Neuronal stem cell (in vitro differentiated cells): Measurements from ENCODE around the gene TOM1.

Experiments
- DNase-seq: peaks from one replicate; pipeline ENCODE4 v3.0.0-alpha.2; 2013; ENCODE audit warnings: low spot score
- H2AFZ ChIP-seq: one replicate; pipeline ENCODE4 v1.6.1; 2013; ENCODE audit warnings: mild to moderate bottlenecking, low read length, inconsistent platforms
- H2AK5ac ChIP-seq: 2 replicates; pipeline ENCODE4 v1.6.1; 2013; ENCODE audit warnings: low read depth, mild to moderate bottlenecking, inconsistent platforms, low read length, moderate library complexity, mixed read lengths
- H2BK120ac ChIP-seq: 2 replicates; pipeline ENCODE4 v1.6.1; 2013; ENCODE audit warnings: low read depth, mild to moderate bottlenecking, inconsistent platforms, low read length, moderate library complexity, mixed read lengths
- H2BK12ac ChIP-seq: one replicate; pipeline ENCODE4 v1.6.1; 2013; ENCODE audit warnings: low read length, inconsistent platforms
- H2BK15ac ChIP-seq: 2 replicates; pipeline ENCODE4 v1.6.1; 2013; ENCODE audit warnings: mild to moderate bottlenecking, low read length, inconsistent platforms, mixed read lengths
- H2BK5ac ChIP-seq: one replicate; pipeline ENCODE4 v1.6.1; 2013; ENCODE audit warnings: inconsistent platforms, mild to moderate bottlenecking, low read length, moderate library complexity
- H3K14ac ChIP-seq: one replicate; pipeline ENCODE4 v1.6.1; 2013; ENCODE audit warnings: low read length, inconsistent platforms
- H3K18ac ChIP-seq: 2 replicates; pipeline ENCODE4 v1.6.1; 2013; ENCODE audit warnings: low read length, inconsistent platforms
- H3K23ac ChIP-seq: 2 replicates; pipeline ENCODE4 v1.6.1; 2013; ENCODE audit warnings: low read depth, mild to moderate bottlenecking, mixed read lengths, low read length, inconsistent platforms; ENCODE audit not compliant: poor library complexity
- H3K27ac ChIP-seq: replicated peaks from 3 replicates; pipeline ENCODE4 v1.5.1; 2013; ENCODE audit warnings: low read length, inconsistent platforms
- H3K27me3 ChIP-seq, 3 experiments: 2 replicates each; pipeline ENCODE4 v1.6.1; 2013; ENCODE audit warnings: low read length in 3 of 3, mild to moderate bottlenecking in 2 of 3, inconsistent platforms in 1 of 3, low read depth in 1 of 3, mixed read lengths in 1 of 3, moderate library complexity in 1 of 3; ENCODE audit not compliant: control insufficient read depth in 3 of 3, insufficient read depth in 3 of 3
- H3K36me3 ChIP-seq, 2 donors: replicated peaks in 1 of 2; 2 replicates each; pipeline ENCODE4 v1.6.1; 2013; ENCODE audit warnings: low read length in 2 of 2; ENCODE audit not compliant: control insufficient read depth in 2 of 2, insufficient read depth in 2 of 2
- H3K4ac ChIP-seq: 2 replicates; pipeline ENCODE4 v1.6.1; 2013; ENCODE audit warnings: inconsistent platforms, mild to moderate bottlenecking, low read length, moderate library complexity
- H3K4me1 ChIP-seq, 2 donors: 1 replicate in 1 of 2; 2 replicates in 1 of 2; pipeline ENCODE4 v1.6.1; 2013; ENCODE audit warnings: low read length in 2 of 2, low read depth in 1 of 2; ENCODE audit not compliant: control insufficient read depth in 2 of 2, insufficient read depth in 1 of 2
- H3K4me2 ChIP-seq: one replicate; pipeline ENCODE4 v1.6.1; 2013; ENCODE audit warnings: mild to moderate bottlenecking, low read length, inconsistent platforms; ENCODE audit not compliant: insufficient read depth, poor library complexity, severe bottlenecking
- H3K4me3 ChIP-seq, 2 donors: 2 replicates each; pipeline ENCODE4 v1.5.1; 2013; ENCODE audit warnings: low read length in 2 of 2, mild to moderate bottlenecking in 2 of 2, inconsistent platforms in 1 of 2, moderate library complexity in 1 of 2
- H3K79me1 ChIP-seq: one replicate; pipeline ENCODE4 v1.6.1; 2013; ENCODE audit warnings: low read depth, mild to moderate bottlenecking, inconsistent platforms, low read length, moderate library complexity
- H3K9ac ChIP-seq: one replicate; pipeline ENCODE4 v1.6.1; 2013; ENCODE audit warnings: mild to moderate bottlenecking, low read depth, low read length, inconsistent platforms; ENCODE audit not compliant: poor library complexity
- H3K9me3 ChIP-seq, 2 donors: replicated peaks in 1 of 2; 2 replicates each; pipeline versions ENCODE3 to v1.6.1; 2013; ENCODE audit warnings: low read length in 2 of 2, mild to moderate bottlenecking in 2 of 2, inconsistent platforms in 1 of 2, low read depth in 1 of 2, mixed read lengths in 1 of 2, moderate library complexity in 1 of 2; ENCODE audit not compliant: control insufficient read depth in 2 of 2, insufficient read depth in 1 of 2
- H4K8ac ChIP-seq: one replicate; pipeline ENCODE4 v1.6.1; 2013; ENCODE audit warnings: low read depth, mild to moderate bottlenecking, inconsistent platforms, low read length, moderate library complexity
- H4K91ac ChIP-seq: one replicate; pipeline ENCODE4 v1.6.1; 2013; ENCODE audit warnings: low read length, low read depth, mild to moderate bottlenecking, inconsistent platforms; ENCODE audit not compliant: poor library complexity
- WGBS, 2 donors: extraction: QIAGEN DNeasy Blood & Tissue Kit; methylation state at CpG; one replicate each; pipeline ENCODE4 v1.1.7; 2013; ENCODE audit warnings: missing lambda C conversion rate in 2 of 2, mixed read lengths in 1 of 2; ENCODE audit not compliant: insufficient read length in 2 of 2, insufficient replicate concordance in 1 of 2; ENCODE audit errors: extremely low coverage in 2 of 2; 5-methylcytosine and 5-hydroxymethylcytosine counted together

TOM1 gene

DNA sequence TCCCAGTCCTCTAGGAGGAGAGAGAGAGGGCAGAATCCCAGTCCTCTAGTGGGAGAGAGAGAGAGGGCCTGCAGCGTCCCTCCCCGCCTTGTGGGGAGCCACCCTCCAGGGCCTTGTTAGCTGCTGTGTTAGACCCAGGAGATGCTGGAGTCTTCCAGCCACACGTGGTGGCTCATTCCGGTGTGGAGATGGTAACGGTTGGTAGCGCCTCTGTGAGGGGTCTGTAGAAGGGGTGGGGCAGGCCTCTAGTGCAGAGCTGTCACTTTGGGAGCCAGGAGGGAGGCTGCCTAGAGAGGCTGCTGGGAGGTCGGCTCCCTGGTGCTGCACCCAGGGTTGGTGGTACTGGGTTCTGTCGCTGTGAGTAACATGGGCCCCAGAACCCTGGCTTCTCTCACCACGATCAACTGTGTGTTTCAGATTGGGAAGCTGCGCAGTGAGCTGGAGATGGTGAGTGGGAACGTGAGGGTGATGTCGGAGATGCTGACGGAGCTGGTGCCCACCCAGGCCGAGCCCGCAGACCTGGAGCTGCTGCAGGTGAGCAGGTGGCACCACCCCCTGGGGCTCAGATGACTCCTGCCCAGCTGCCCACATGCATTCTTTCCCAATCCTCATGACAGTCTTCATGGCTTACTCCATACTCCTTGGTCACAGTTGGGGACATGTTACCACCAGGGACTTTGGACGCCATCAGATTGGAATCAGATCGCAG is 27.3 kb downstream of the TOM1 start:
- Histone ChIP-seq H3K9me3 (no peaks in the 10 kb centered on the region), H3K36me3 (peaks cover 38 to 63% of the 10 kb centered on the region in 2 donors), H3K4me1 (no peaks in the 10 kb centered on the region), H3K4me2 (no peak overlapping the region), H3K18ac (no peak overlapping the region), H3K27me3 (no peaks in the 10 kb centered on the region), H2BK15ac (no peak overlapping the region), H3K27ac (no peak overlapping the region), H3K79me1 (peaks cover 1% of the 10 kb centered on the region), H4K91ac (no peak overlapping the region), H2AK5ac (no peak overlapping the region), H3K23ac (peak overlapping the region; percentile 70), H2AFZ (no peak overlapping the region), H3K14ac (no peak overlapping the region), H3K4ac (no peak overlapping the region), H4K8ac (no peak overlapping the region), H2BK120ac (no peak overlapping the region), H3K9ac (peak overlapping the region; percentile 14), H2BK12ac (no peak overlapping the region), H2BK5ac (no peak overlapping the region), H3K4me3 (no peak overlapping the region)
- no peak for DNase-seq
- no CpG with 5 or more reads among the region's 17 CpGs for WGBS, 2 donors

DNA sequence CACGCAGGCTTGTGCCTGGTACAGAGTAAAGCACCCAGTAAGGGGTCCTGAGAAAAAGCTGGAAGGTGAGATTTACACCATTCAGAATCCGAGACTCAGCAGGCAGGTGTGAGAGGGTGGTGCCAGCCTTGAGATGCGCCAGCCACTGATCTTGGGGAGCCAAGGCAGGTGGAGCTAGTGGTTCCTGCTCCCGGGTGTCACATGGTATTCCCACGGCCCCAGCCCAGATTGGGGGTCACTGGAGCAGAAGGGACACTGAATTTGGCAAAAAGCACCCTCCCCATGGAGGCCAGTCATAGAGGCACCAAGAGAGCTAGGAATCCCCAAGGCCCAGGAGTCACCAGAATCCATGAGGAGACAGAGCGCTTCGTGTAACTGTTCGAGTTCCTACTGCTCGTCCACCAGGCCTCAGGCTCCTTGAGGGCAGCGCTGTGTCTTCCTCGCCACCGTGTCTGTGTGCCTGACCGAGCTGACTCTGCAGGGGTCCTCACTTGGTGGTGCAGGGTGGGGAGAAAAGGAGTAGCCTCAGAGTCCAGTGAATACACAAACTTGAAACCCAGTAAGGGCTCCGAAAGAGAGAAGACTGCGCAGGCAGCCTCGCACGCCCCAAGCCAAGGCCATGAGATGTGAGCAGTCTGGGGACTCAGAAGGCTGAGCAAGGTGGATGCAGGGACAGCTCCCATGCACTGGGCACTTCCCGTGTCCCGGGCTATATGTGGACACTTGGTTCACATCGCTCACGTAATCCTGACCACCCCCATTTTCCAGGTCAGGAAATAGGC is 28.2 kb downstream of the TOM1 start:
- Histone ChIP-seq H3K18ac (no peak overlapping the region), H3K14ac (no peak overlapping the region), H3K27me3 (no peaks in the 10 kb centered on the region), H2AK5ac (no peak overlapping the region), H2BK15ac (no peak overlapping the region), H3K36me3 (peaks cover 35 to 60% of the 10 kb centered on the region in 2 donors), H3K4ac (no peak overlapping the region), H4K8ac (no peak overlapping the region), H3K4me2 (no peak overlapping the region), H3K79me1 (no peaks in the 10 kb centered on the region), H2AFZ (no peak overlapping the region), H3K23ac (no peak overlapping the region), H2BK120ac (no peak overlapping the region), H3K9me3 (no peaks in the 10 kb centered on the region), H3K4me1 (no peaks in the 10 kb centered on the region), H4K91ac (no peak overlapping the region), H3K9ac (no peak overlapping the region), H2BK12ac (no peak overlapping the region), H2BK5ac (no peak overlapping the region), H3K27ac (no peak overlapping the region), H3K4me3 (peak overlapping the region in 1 of 2 donors; percentile 14)
- WGBS, 2 donors: no CpG with 5 or more reads among the region's 21 CpGs
- no peak for DNase-seq

DNA sequence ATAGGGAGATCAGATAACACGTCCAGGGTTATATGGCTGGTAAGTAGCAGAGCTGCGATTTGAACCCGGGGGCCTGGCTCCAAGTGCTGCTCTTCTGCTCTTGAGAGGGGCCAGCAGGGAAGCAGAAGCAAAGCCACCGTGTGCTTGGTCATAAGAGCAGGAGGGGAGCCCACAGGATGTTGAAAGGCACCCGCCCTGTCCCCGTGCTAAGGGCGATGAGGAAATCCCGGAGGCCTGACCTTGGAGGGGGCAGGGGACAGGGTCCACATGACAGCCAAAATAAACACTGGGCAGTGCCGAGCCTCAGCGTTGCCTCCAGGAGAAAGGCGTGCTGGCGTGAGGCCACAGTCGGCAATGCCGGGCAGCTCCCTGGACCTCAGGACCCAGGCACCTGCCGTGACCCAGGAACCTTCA is 28.8 kb downstream of the TOM1 start:
- Histone ChIP-seq H3K27ac (no peak overlapping the region), H4K91ac (no peak overlapping the region)

DNA sequence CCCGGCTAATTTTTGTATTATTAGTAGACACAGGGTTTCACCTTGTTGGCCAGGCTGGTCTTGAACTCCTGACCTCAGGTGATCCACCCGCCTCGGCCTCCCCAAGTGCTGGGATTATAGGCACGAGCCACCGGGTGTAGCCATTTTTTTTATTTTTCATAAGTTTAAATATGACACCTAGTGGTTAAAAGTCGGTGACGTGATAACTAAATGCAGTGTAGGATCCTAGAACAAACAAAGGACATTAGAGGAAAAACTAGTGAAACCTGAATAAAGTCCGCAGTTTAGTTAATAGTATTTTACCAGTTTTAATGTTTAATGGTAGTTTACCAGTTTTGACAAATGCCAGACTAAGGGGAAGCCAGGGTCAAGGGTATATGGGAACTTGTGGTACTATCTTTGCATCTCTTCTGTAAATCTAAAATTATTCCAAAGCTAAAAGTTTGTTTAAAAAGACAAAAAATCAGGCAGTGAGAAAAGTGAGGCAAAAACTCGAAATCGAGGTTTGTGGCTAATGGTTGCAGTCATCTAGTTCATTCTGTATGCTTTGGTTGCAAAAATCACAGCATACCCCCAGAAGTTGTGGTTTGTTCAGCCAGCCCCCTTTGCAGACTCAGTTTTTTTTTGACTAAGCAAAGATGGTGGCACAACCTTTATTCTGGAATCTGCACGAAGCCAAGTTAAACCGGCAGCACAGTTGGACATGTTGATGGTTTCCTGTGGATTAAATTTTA is 29.6 kb downstream of the TOM1 start:
- H3K9ac ChIP-seq: no peak overlapping the region
- H3K4me1 ChIP-seq: no peaks in the 10 kb centered on the region
- peaks cover 34 to 62% of the 10 kb centered on the region in 2 donors for H3K36me3 ChIP-seq
- H3K79me1 ChIP-seq: no peaks in the 10 kb centered on the region
- no peak overlapping the region for H3K4me3 ChIP-seq
- no peak overlapping the region for H2BK12ac ChIP-seq
- no peak overlapping the region for H2BK15ac ChIP-seq
- H3K27ac ChIP-seq: no peak overlapping the region
- H3K23ac ChIP-seq: no peak overlapping the region
- H3K9me3 ChIP-seq: no peaks in the 10 kb centered on the region
- no peak overlapping the region for H4K8ac ChIP-seq
- WGBS, 2 donors: no CpG with 5 or more reads among the region's 12 CpGs
- H3K14ac ChIP-seq: no peak overlapping the region
- H3K4ac ChIP-seq: no peak overlapping the region
- no peak overlapping the region for H2BK5ac ChIP-seq
- H2BK120ac ChIP-seq: no peak overlapping the region
- no peak overlapping the region for H4K91ac ChIP-seq
- H3K18ac ChIP-seq: no peak overlapping the region
- H3K27me3 ChIP-seq: no peaks in the 10 kb centered on the region
- H2AK5ac ChIP-seq: no peak overlapping the region
- DNase-seq: no peak
- no peak overlapping the region for H2AFZ ChIP-seq
- no peak overlapping the region for H3K4me2 ChIP-seq

More for the DNA sequence above, 28.8 kb downstream of the TOM1 start:
- Histone ChIP-seq H3K4me2 (no peak overlapping the region), H3K4me1 (no peaks in the 10 kb centered on the region), H3K27me3 (no peaks in the 10 kb centered on the region), H2BK120ac (no peak overlapping the region), H2BK15ac (no peak overlapping the region), H3K4ac (no peak overlapping the region), H3K18ac (no peak overlapping the region), H3K79me1 (no peaks in the 10 kb centered on the region), H3K9me3 (no peaks in the 10 kb centered on the region), H2AK5ac (no peak overlapping the region), H4K8ac (no peak overlapping the region), H2BK12ac (no peak overlapping the region), H3K4me3 (peak overlapping the region in 1 of 2 donors; percentile 14), H3K23ac (no peak overlapping the region), H2BK5ac (no peak overlapping the region), H2AFZ (no peak overlapping the region), H3K9ac (no peak overlapping the region), H3K14ac (no peak overlapping the region), H3K36me3 (peaks cover 34 to 61% of the 10 kb centered on the region in 2 donors)
- no CpG with 5 or more reads among the region's 15 CpGs for WGBS, 2 donors
- no peak for DNase-seq
